ENCODE data around the gene NUP62.
"Not testable (repeated sequence)": the region's sequence is repeated elsewhere in the genome, so short reads cannot be mapped to it uniquely, and the experiment has no call there.

The NUP62 gene

DNA sequence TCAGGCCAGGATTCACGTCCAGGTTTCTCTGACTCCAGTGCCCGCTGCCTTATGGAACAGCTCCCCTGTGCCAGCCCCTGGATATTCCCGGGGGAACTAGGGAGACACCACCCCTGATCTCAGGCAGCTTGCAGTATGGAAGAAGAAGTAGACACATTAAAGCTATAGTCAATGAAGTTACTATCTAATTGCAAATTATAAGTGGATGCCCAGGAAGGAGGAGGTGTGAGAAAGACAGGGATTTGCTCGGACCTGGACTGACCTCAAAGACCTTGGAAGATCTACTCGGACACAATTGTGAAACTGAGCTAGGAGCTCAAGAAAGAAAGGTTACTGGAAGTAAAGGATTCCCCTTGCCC, 21.3 kb upstream of the NUP62 start:
- no peak overlapping the region for H3K4me3 ChIP-seq (ENCODE audit: low read depth, low read length)
- no peak for TF ChIP-seq CTCF (IDR thresholded peaks at IDR 0.05; ENCODE audit: low read depth, low read length)

DNA sequence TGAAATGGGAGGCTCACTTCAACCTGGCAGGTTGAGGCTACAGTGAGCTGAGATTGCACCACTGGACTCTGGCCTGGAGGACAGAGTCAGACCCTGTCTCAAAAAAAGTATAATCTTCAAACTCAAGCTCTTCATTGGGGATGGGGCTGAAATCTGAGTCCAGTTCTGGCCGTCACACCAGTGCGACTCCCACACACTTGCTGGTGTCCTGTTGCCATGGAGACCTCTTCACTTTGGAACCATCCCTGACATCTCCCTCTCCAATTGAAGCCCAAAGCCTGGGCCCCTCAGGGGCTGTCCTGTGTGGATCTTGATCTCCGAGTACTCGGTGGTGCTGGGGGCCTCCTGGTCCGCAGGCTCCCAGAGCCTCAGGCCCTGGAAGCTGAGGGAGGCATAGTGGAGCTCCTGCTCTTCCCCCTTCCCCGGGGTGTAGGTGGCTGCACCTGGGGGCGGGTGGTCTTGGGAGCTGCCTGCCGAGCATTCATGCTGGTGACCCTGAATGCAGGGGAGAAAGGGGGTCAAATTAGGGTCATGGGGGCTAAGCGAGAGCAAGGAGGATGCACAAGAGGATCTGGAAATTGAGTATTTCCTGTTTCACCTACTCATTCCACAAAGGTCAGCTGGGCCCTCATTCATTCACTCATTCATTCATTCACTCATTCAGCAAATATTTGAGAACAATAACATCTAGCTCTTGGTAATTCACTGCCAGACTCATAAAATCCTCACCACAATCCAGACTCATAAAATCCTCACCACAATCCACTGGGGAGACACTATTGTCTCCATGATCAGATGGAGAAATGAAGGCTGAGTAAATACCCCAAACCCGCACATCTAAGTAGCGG, 20.7 kb upstream of the NUP62 start:
- no peak for TF ChIP-seq CTCF (IDR thresholded peaks at IDR 0.05; ENCODE audit: low read depth, low read length)

GRCh38 chr19:49946415-49946814, 17.1 kb upstream of the NUP62 start:
- TF ChIP-seq CTCF (IDR thresholded peaks at IDR 0.05; ENCODE audit: low read depth, low read length) = no peak
- no peak overlapping the region for H3K4me3 ChIP-seq (ENCODE audit: low read depth, low read length)

More for the DNA sequence above, 20.7 kb upstream of the NUP62 start:
- H3K4me3 ChIP-seq (ENCODE audit: low read depth, low read length) = no peak overlapping the region

DNA sequence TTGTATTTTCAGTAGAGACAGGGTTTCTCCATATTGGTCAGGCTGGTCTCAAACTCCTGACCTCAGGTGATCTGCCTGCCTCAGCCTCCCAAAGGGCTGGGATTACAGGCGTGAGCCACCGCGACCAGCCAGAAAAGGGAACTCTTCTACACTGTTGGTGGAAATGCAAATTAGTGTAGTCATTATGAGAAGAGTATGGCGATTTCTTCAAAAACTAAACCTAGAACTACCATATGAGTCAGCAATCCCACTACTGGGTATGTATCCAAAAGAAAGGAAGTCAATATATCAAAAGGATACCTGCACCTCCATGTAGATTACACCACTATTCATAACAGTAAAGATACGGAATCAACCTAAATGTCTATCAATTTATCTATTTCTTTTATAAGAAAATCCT, 15.3 kb upstream of the NUP62 start:
- not testable (repeated sequence) for H3K4me3 ChIP-seq (ENCODE audit: low read depth, low read length)

DNA sequence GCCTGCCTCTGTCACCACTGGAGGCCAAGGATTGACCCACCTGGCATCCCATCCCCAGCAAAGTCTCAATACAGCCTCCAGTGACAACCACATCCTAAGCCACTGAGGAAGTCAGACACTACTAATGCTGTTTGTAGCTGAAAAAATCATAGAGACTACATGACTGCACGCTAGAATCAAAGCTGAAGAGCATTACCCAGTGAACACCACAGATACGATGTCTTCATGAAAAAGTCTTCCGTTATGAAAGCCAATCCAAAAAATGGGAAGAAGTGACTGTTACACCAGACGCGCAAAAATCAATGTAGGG, 11.1 kb upstream of the NUP62 start:
- no peak overlapping the region for H3K4me3 ChIP-seq (ENCODE audit: low read depth, low read length)
- TF ChIP-seq CTCF (IDR thresholded peaks at IDR 0.05; ENCODE audit: low read depth, low read length) = no peak

GRCh38 chr19:49939721-49940481, 10.6 kb upstream of the NUP62 start:
- no peak overlapping the region for H3K4me3 ChIP-seq (ENCODE audit: low read depth, low read length)
- no peak for TF ChIP-seq CTCF (IDR thresholded peaks at IDR 0.05; ENCODE audit: low read depth, low read length)

DNA sequence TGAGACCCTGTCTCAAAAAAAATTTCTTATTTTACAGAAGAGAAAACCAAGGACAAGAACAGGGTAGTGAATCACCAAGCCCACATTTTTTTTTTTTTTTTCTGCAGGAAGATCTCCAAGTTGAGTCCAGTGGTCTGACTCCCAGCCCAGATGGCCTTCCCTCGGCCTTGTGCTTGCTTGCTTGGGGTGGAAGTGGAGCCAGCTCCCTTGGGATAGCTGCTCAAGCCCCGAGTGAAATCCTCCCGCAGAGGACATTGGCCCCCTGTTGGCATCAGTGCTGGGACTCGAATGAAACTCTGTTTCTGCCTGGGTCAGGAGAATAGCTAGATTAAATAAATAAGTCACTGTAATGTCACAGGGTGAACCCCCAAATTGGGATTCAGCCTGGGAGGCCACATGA, 9.4 kb upstream of the NUP62 start:
- TF ChIP-seq CTCF (IDR thresholded peaks at IDR 0.05; ENCODE audit: low read depth, low read length) = no peak
- H3K4me3 ChIP-seq (ENCODE audit: low read depth, low read length) = no peak overlapping the region
